ENCODE results near the gene SYNM. TPM values are rescaled to one million over a fixed set of nuclear protein-coding genes. Genes with fewer than 3 reads are reported as not detected.

SYNM gene
- total and polyA plus RNA-seq, 2 donors from 2014 or later = 4.5 to 23.2 TPM

- DNase-seq = peak in 1 of 5 donors; percentile 26
- no peak overlapping the region for H3K9ac ChIP-seq (ENCODE audit: low read length in 3 of 3)
- no peaks in the 10 kb centered on the region for H3K36me3 ChIP-seq (ENCODE audit: control insufficient read depth in 2 of 3, insufficient read depth in 3 of 3, low read length in 3 of 3)
- H3K27ac ChIP-seq (ENCODE audit: low read depth in 2 of 2, low read length in 2 of 2) = no peak overlapping the region
- H3K27me3 ChIP-seq (ENCODE audit: control insufficient read depth, insufficient read depth, low read length) = no peaks in the 10 kb centered on the region
- H3K4me1 ChIP-seq (ENCODE audit: control insufficient read depth in 2 of 3, insufficient read depth in 2 of 3, low read depth in 1 of 3, low read length in 3 of 3) = peaks cover 0 to 4% (median 0%) of the 10 kb centered on the region in 3 donors
- no peaks in the 10 kb centered on the region for H3K9me3 ChIP-seq (ENCODE audit: control insufficient read depth in 2 of 3, insufficient read depth in 1 of 3, low read length in 3 of 3)
- TF ChIP-seq, protein P1, sequence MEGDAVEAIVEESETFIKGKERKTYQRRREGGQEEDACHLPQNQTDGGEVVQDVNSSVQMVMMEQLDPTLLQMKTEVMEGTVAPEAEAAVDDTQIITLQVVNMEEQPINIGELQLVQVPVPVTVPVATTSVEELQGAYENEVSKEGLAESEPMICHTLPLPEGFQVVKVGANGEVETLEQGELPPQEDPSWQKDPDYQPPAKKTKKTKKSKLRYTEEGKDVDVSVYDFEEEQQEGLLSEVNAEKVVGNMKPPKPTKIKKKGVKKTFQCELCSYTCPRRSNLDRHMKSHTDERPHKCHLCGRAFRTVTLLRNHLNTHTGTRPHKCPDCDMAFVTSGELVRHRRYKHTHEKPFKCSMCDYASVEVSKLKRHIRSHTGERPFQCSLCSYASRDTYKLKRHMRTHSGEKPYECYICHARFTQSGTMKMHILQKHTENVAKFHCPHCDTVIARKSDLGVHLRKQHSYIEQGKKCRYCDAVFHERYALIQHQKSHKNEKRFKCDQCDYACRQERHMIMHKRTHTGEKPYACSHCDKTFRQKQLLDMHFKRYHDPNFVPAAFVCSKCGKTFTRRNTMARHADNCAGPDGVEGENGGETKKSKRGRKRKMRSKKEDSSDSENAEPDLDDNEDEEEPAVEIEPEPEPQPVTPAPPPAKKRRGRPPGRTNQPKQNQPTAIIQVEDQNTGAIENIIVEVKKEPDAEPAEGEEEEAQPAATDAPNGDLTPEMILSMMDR (IDR thresholded peaks at IDR 0.05; ENCODE audit: borderline replicate concordance, extremely low read depth, insufficient read depth) = no peak
- intact Hi-C loops (cut with DNase I) = no loop called here
- H3K4me3 ChIP-seq (ENCODE audit: low read length in 3 of 3) = no peak overlapping the region
- FAIRE-seq = no peak
Observed at GRCh38 chr15:99118258-99118632, 13.4 kb downstream of the SYNM start.

- no peak overlapping the region for H3K27ac ChIP-seq (ENCODE audit: low read depth in 2 of 2, low read length in 2 of 2)
- no peaks in the 10 kb centered on the region for H3K9me3 ChIP-seq (ENCODE audit: control insufficient read depth in 2 of 3, insufficient read depth in 1 of 3, low read length in 3 of 3)
- peaks cover under 1 to 9% (median under 1%) of the 10 kb centered on the region in 3 donors for H3K4me1 ChIP-seq (ENCODE audit: control insufficient read depth in 2 of 3, insufficient read depth in 2 of 3, low read depth in 1 of 3, low read length in 3 of 3)
- intact Hi-C loops (cut with DNase I) = no loop called here
- no peaks in the 10 kb centered on the region for H3K36me3 ChIP-seq (ENCODE audit: control insufficient read depth in 2 of 3, insufficient read depth in 3 of 3, low read length in 3 of 3)
- no peak overlapping the region for H3K9ac ChIP-seq (ENCODE audit: low read length in 3 of 3)
- DNase-seq (peak in 1 of 5 donors; percentile 60), FAIRE-seq (no peak)
- H3K4me3 ChIP-seq (ENCODE audit: low read length in 3 of 3) = no peak overlapping the region
- TF ChIP-seq, protein P1 (IDR thresholded peaks at IDR 0.05; ENCODE audit: borderline replicate concordance, extremely low read depth, insufficient read depth) = no peak
- no peaks in the 10 kb centered on the region for H3K27me3 ChIP-seq (ENCODE audit: control insufficient read depth, insufficient read depth, low read length)
Observed at GRCh38 chr15:99118801-99119546, 14.1 kb downstream of the SYNM start.

GRCh38 chr15:99120050-99120777 is 15.3 kb downstream of the SYNM start:
- H3K36me3 ChIP-seq (ENCODE audit: control insufficient read depth in 2 of 3, insufficient read depth in 3 of 3, low read length in 3 of 3) = no peaks in the 10 kb centered on the region
- intact Hi-C loops (cut with DNase I) = no loop called here
- no peak for FAIRE-seq
- DNase-seq = peak in 1 of 5 donors; percentile 27
- H3K27ac ChIP-seq (ENCODE audit: low read depth in 2 of 2, low read length in 2 of 2) = no peak overlapping the region
- TF ChIP-seq, protein P1 (IDR thresholded peaks at IDR 0.05; ENCODE audit: borderline replicate concordance, extremely low read depth, insufficient read depth) = no peak
- H3K4me3 ChIP-seq (ENCODE audit: low read length in 3 of 3) = no peak overlapping the region
- H3K9ac ChIP-seq (ENCODE audit: low read length in 3 of 3) = no peak overlapping the region
- H3K9me3 ChIP-seq (ENCODE audit: control insufficient read depth in 2 of 3, insufficient read depth in 1 of 3, low read length in 3 of 3) = no peaks in the 10 kb centered on the region
- peaks cover 3 to 19% (median 6%) of the 10 kb centered on the region in 3 donors for H3K4me1 ChIP-seq (ENCODE audit: control insufficient read depth in 2 of 3, insufficient read depth in 2 of 3, low read depth in 1 of 3, low read length in 3 of 3)
- H3K27me3 ChIP-seq (ENCODE audit: control insufficient read depth, insufficient read depth, low read length) = no peaks in the 10 kb centered on the region

Data from kidney (tissue), 14 donors.